CD1c-positive myeloid dendritic cell (primary cell): ENCODE results near the gene GPR75.

Experiments used
- DNase-seq: peaks from one replicate; pipeline ENCODE4 v3.0.0-alpha.2; 2016; ENCODE audit errors: extremely low spot score

The GPR75 gene

GRCh38 chr2:53859206-53860181 lies at the start of gene GPR75:
Gene GPR75, minus strand, starts transcription at chr2:53859967. Its CDS starts 5,211 bp downstream, at chr2:53854756.
- no peak for DNase-seq

GRCh38 chr2:53907582-53907981 lies 47.8 kb upstream of the GPR75 start:
- no peak for DNase-seq

GRCh38 chr2:53905396-53905795 lies 45.6 kb upstream of the GPR75 start:
- DNase-seq: no peak

- no peak for DNase-seq
These were observed 43.2 kb upstream of the GPR75 start for GRCh38 chr2:53903011-53903410.

- DNase-seq: no peak
These were observed 41.4 kb upstream of the GPR75 start for GRCh38 chr2:53901192-53901591.

- DNase-seq: no peak
These were observed 37.1 kb upstream of the GPR75 start for GRCh38 chr2:53896864-53897263.

- no peak for DNase-seq
These were observed 26.9 kb upstream of the GPR75 start for GRCh38 chr2:53886406-53887280.

GRCh38 chr2:53884883-53885282 lies 25.1 kb upstream of the GPR75 start:
- no peak for DNase-seq

GRCh38 chr2:53881986-53882385 lies 22.2 kb upstream of the GPR75 start:
- DNase-seq: no peak

GRCh38 chr2:53881360-53881759 lies 21.6 kb upstream of the GPR75 start:
- DNase-seq: no peak

GRCh38 chr2:53880756-53881155 lies 21.0 kb upstream of the GPR75 start:
- no peak for DNase-seq

- no peak for DNase-seq
These were observed 17.8 kb upstream of the GPR75 start for GRCh38 chr2:53877556-53877955.

- DNase-seq: no peak
These were observed 17.3 kb upstream of the GPR75 start for GRCh38 chr2:53877112-53877511.

- DNase-seq: no peak
These were observed 14.7 kb upstream of the GPR75 start for GRCh38 chr2:53874401-53874950.

- no peak for DNase-seq
These were observed 8.0 kb upstream of the GPR75 start for GRCh38 chr2:53867773-53868172.

GRCh38 chr2:53867169-53867568 lies 7.4 kb upstream of the GPR75 start:
- DNase-seq: no peak

GRCh38 chr2:53865962-53866361 lies 6.2 kb upstream of the GPR75 start:
- DNase-seq: no peak

- no peak for DNase-seq
These were observed 5.5 kb upstream of the GPR75 start for GRCh38 chr2:53865264-53865663.

- no peak for DNase-seq
These were observed 3.9 kb upstream of the GPR75 start for GRCh38 chr2:53863538-53864227.

- no peak for DNase-seq
These were observed 2.1 kb upstream of the GPR75 start for GRCh38 chr2:53861824-53862223.

GRCh38 chr2:53856272-53856671 lies 3.5 kb downstream of the GPR75 start:
- no peak for DNase-seq

- DNase-seq: no peak
These were observed 5.1 kb downstream of the GPR75 start for GRCh38 chr2:53854678-53855077.
